Activated naive CD8-positive, alpha-beta T cell treated with anti-CD3 and anti-CD28 coated beads, Interleukin-2, amount 10 ng/mL, durations not matched to agents 7 days and 5 days (primary cell): ENCODE measurements around the gene PLSCR1. TPM values are rescaled to one million over a fixed set of nuclear protein-coding genes. Genes with fewer than 3 reads are reported as not detected.

Experiments used
- ATAC-seq: fragments of 150-1000 bp; cut with Tn5 transposase; one replicate; pipeline ENCODE4 v1.10.0; 2021; ENCODE audit warnings: low read depth, moderate library complexity
- POLR2A ChIA-PET: fragments of 350-600 bp; sonication (Branson Sonifier 250); formaldehyde crosslinking; loops from one replicate; lab custom pipeline; 2021; ENCODE audit warnings: antibody characterized with exemption; lab: Charles Lee
- DNase-seq: peaks from one replicate; pipeline ENCODE4 v3.0.0; 2021
- H3K27ac Mint-ChIP-seq: one replicate; pipeline ENCODE4 v1.8.0; 2022; ENCODE audit warnings: mild to moderate bottlenecking, mixed read lengths
- H3K27me3 Mint-ChIP-seq: one replicate; pipeline ENCODE4 v1.8.0; 2022; ENCODE audit warnings: mild to moderate bottlenecking, moderate library complexity, mixed read lengths
- H3K36me3 Mint-ChIP-seq: one replicate; pipeline ENCODE4 v1.8.0; 2021; ENCODE audit warnings: mild to moderate bottlenecking, mixed read lengths
- H3K4me1 Mint-ChIP-seq: one replicate; pipeline ENCODE4 v1.8.0; 2021; ENCODE audit warnings: mixed read lengths
- H3K4me3 Mint-ChIP-seq: one replicate; pipeline ENCODE4 v1.8.0; 2022; ENCODE audit warnings: mild to moderate bottlenecking, moderate library complexity, mixed read lengths
- H3K9me3 Mint-ChIP-seq: one replicate; pipeline ENCODE4 v1.8.0; 2021; ENCODE audit warnings: mixed read lengths
- total RNA-seq, 2 experiments: library from RNA; stranded (reverse); gene quantifications; one replicate each; pipeline ENCODE4 v1.2.3, GENCODE V29; 2021

The PLSCR1 gene
- total RNA-seq, 2 experiments from 2014 or later, result 172 to 177 TPM

DNA sequence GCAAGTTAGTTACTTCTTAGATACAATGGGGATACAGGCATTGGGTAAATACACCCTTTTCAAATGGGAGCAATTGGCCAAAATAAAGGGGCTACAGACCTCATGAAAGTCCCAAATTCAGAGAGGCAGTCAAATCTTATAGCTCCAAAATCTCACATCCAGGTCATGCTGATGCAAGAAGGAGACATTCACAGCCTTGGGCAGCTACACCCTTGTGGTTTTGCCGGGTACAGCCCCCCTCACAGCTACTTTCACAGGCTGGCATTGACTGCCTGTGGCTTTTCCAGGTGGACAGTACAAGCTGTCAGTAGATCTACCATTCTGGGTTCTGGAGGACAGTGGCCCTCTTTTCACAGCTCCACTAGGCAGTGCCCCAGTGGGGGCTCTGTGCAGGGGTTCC, 17.5 kb upstream of the PLSCR1 start:
- no peak for ATAC-seq
- no peaks in the 10 kb centered on the region for H3K4me1 Mint-ChIP-seq
- H3K27ac Mint-ChIP-seq, result no peak overlapping the region
- no peak for DNase-seq
- peaks cover 4% of the 10 kb centered on the region for H3K9me3 Mint-ChIP-seq
- no peaks in the 10 kb centered on the region for H3K36me3 Mint-ChIP-seq
- no peak overlapping the region for H3K4me3 Mint-ChIP-seq
- H3K27me3 Mint-ChIP-seq, result no peaks in the 10 kb centered on the region
- POLR2A ChIA-PET, result no interaction called here

DNA sequence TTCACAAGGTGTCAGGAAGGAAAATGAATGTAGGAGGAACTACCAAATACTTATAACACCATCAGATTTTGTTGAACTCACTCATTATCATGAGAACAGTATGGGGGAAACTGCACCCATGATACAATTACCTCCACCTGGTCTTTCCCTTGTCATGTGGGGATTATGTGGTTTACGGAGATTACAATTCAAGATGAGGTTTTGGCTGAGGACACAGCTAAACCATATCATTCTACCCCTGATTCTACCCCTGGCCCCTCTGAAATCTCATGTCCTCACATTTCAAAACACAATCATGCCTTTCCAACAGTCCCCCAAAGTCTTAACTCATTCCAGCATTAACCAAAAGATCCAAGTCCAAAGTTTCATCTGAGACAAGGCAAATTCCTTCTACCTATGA, 17.1 kb upstream of the PLSCR1 start:
- no peak for ATAC-seq
- Mint-ChIP-seq H3K4me1 (no peaks in the 10 kb centered on the region), H3K9me3 (peaks cover 4% of the 10 kb centered on the region), H3K27me3 (no peaks in the 10 kb centered on the region), H3K36me3 (no peaks in the 10 kb centered on the region), H3K4me3 (no peak overlapping the region), H3K27ac (no peak overlapping the region)
- POLR2A ChIA-PET, result no interaction called here
- no peak for DNase-seq

DNA sequence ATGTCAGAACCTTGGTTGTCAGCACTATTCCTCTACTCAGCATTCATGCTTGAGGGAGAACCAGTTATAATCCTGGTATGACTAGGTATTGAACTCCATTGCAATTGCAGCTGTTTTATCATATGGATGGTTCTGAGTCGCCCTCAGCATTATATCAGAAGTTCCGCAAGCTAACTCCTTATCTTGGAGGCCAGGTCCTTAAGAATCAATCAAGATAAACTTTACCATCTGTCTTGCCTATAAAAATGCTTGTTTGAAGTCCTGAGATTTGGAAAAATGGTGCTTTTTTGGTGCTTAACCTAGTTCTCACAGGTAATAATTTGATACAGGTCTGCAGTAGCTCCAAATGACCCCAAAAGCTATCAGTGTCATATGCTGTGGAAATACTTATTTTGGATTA, 16.3 kb upstream of the PLSCR1 start:
- H3K27me3 Mint-ChIP-seq, result no peaks in the 10 kb centered on the region
- H3K4me1 Mint-ChIP-seq, result no peaks in the 10 kb centered on the region
- peaks cover 5% of the 10 kb centered on the region for H3K9me3 Mint-ChIP-seq
- POLR2A ChIA-PET, result no interaction called here
- H3K36me3 Mint-ChIP-seq, result peaks cover 4% of the 10 kb centered on the region
- ATAC-seq (no peak), DNase-seq (no peak)
- H3K4me3 Mint-ChIP-seq, result no peak overlapping the region
- no peak overlapping the region for H3K27ac Mint-ChIP-seq

DNA sequence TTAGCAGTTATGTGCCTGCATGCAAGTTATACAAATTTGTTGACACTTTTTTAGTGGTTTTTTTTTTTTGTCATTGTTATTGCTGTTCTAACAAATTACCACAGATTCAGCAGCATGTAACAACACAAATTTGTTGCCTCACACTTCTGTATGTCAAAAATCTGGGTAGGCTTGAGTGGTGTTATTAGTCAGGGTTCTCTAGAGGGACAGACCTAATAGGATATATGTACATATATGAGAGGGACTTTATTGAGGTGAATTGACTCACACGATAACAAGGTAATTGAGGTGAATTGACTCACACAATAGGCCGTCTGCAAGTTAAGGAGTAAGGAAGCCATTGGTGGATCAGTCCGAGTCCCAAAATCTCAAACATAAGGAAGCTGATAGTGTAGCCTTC, 15.0 kb upstream of the PLSCR1 start:
- Mint-ChIP-seq H3K27ac (no peak overlapping the region), H3K9me3 (peaks cover 5% of the 10 kb centered on the region), H3K27me3 (no peaks in the 10 kb centered on the region), H3K4me3 (no peak overlapping the region), H3K36me3 (peaks cover 4% of the 10 kb centered on the region), H3K4me1 (peaks cover 2% of the 10 kb centered on the region)
- no peak for DNase-seq
- POLR2A ChIA-PET, result no interaction called here
- ATAC-seq, result no peak

DNA sequence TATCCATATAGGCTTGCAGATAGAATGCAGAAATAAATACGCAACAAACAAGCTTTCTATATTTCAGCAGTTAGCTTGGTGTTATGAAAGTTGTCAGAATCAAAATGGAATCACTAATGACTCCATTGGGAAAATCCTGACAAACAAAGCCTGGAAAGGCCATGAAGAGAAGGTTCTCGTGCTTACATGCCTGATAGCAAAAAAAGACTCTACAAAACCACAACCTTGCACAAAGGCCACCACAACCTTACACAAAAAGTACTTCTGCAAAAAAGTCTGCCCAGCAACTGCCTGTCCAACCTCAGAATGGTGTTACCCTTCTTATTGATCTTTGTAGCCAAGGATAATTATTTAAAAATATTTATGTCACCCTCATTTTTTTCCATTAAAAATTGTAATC, 14.4 kb upstream of the PLSCR1 start:
- POLR2A ChIA-PET, result no interaction called here
- no peaks in the 10 kb centered on the region for H3K27me3 Mint-ChIP-seq
- peaks cover 4% of the 10 kb centered on the region for H3K36me3 Mint-ChIP-seq
- no peak for DNase-seq
- no peak for ATAC-seq
- H3K4me3 Mint-ChIP-seq, result no peak overlapping the region
- no peak overlapping the region for H3K27ac Mint-ChIP-seq
- H3K4me1 Mint-ChIP-seq, result peaks cover 8% of the 10 kb centered on the region
- peaks cover 5% of the 10 kb centered on the region for H3K9me3 Mint-ChIP-seq

DNA sequence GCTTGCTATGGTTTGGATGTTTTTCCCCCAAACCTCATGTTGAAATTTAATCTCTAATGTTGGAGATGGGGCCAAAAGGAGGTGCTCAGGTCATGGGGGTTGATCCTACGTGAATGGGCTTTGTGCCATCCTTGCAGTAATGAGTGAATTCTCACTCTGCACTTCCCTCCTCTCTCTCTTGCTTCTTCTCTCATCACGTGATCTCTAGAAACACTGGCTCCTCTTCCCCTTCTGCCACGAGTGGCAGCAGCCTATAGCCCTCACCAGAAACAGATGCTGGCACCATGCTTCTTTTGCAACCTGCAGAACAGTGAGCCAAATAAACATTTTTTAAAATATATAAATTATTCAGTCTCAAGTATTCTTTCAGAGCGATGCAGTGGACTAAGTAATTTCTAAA, 13.3 kb upstream of the PLSCR1 start:
- POLR2A ChIA-PET, result interaction anchor here (0.6 kb wide), 1 partner anchor 88 kb away, joined by 3 read pairs; the partner anchor contains the start of gene PLSCR2
- Mint-ChIP-seq H3K4me1 (peaks cover 18% of the 10 kb centered on the region), H3K36me3 (peaks cover 4% of the 10 kb centered on the region), H3K9me3 (peaks cover 3% of the 10 kb centered on the region), H3K27me3 (no peaks in the 10 kb centered on the region), H3K27ac (no peak overlapping the region), H3K4me3 (no peak overlapping the region)
- DNase-seq, result no peak
- no peak for ATAC-seq

DNA sequence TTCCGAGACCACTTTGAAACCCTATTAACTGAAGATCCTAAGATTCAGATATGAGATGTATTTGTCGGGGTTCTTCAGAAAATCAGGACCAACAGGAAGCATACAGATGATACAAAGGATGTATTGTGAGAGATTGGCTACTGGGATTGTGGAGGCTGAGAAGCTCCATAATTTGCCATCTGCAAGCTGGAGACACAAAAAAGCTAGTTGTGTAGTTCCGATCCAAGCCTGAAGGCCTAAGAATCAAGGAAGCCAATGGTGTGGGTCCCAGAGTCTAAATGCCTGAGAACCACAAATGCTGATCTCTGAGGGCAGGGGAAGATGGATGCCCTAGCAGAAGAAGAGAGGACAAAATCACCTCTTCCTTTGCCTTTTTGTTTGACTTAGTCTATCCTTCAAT, 10.9 kb upstream of the PLSCR1 start:
- Mint-ChIP-seq H3K4me3 (no peak overlapping the region), H3K36me3 (peaks cover 4% of the 10 kb centered on the region), H3K4me1 (peaks cover 34% of the 10 kb centered on the region), H3K27ac (no peak overlapping the region), H3K27me3 (no peaks in the 10 kb centered on the region), H3K9me3 (peaks cover 3% of the 10 kb centered on the region)
- POLR2A ChIA-PET, result interaction anchor here (3.2 kb wide), 1 partner anchor 11 kb away, joined by 31 read pairs; the partner anchor contains the start of gene PLSCR1
- no peak for ATAC-seq
- DNase-seq, result no peak

DNA sequence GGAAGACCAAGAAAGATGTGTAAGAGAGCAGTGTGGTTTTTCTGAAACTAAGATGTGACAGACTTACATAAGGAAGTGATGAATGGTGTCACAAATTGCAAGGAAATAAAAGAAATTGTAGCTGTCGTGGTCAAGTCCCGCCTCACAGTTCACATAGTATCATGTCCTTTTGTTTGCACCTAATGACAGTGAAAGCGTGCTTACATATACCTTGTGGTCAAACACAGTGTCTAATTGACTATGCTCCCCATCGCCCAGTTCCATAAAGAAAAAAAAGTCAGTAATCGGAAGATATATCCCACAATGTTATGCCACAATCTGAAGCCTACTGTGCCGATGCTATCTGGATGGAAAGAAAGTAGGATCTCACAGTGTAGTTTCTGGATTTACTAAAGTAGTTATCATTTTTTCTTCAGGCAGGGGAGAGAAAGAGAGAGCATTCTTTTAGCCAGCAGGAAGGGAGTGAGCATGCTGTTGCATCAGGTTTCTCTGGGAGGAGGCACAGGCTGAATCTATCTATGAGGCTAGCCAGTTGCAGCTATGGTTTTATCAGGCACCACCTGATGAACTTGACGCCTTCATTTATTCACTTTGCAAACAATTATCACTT, 9.8 kb upstream of the PLSCR1 start:
- Mint-ChIP-seq H3K4me3 (peak overlapping the region; percentile 47), H3K9me3 (peaks cover 3% of the 10 kb centered on the region), H3K27ac (peak overlapping the region; percentile 74), H3K36me3 (peaks cover 4% of the 10 kb centered on the region), H3K27me3 (no peaks in the 10 kb centered on the region), H3K4me1 (peaks cover 39% of the 10 kb centered on the region)
- peak; percentile 36 for ATAC-seq
- DNase-seq, result no peak
- POLR2A ChIA-PET, result interaction anchor here (0.5 to 3.2 kb wide), 3 partner anchors 10 to 15 kb away, joined by 3 to 31 read pairs (median 4); partner anchors contain the start of gene PLSCR1

DNA sequence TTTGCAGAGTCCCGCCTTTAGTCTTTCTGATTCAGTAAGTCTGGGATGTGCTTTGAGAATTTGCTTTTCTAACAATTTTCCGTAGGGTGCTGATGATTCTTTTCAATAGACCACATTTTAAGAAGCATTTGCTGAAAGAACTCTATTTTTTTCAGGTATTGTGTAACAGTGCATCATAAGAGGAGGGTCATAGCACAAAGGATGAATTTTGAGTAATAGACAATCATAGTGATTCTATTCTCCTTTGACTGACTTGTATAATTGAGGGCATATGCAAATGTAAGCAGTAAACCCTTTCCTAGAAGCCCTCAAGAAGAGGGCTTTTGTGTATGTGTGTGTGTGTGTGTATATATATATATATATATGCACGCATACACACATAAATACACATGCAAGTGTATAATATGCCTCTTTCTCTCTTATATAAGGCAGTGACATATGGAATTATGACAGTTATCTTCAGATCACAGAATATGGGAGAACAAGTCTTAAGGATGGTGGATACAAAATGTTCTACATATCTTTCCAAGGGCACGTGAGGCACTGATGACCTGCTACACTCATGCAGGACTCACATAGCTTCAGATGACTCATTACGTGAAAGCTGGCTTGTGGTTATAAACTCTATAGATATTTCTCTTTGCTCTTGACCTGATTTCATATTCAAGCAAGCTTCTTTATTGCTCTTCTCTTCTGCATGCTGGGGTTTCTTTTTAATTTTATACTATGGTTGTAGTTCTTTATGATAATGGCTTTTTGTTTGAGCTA, 6.5 kb upstream of the PLSCR1 start:
- Mint-ChIP-seq H3K27me3 (no peaks in the 10 kb centered on the region), H3K4me1 (peaks cover 65% of the 10 kb centered on the region), H3K4me3 (peak overlapping the region; percentile 88), H3K27ac (peak overlapping the region; percentile 86), H3K9me3 (peaks cover 3% of the 10 kb centered on the region), H3K36me3 (peaks cover 4% of the 10 kb centered on the region)
- no peak for DNase-seq
- ATAC-seq, result peak; percentile 68
- POLR2A ChIA-PET, result interaction anchor here (0.6 to 0.7 kb wide), 2 partner anchors 17 to 53 kb away, joined by 3 to 5 read pairs; no protein-coding TSS in a partner anchor

DNA sequence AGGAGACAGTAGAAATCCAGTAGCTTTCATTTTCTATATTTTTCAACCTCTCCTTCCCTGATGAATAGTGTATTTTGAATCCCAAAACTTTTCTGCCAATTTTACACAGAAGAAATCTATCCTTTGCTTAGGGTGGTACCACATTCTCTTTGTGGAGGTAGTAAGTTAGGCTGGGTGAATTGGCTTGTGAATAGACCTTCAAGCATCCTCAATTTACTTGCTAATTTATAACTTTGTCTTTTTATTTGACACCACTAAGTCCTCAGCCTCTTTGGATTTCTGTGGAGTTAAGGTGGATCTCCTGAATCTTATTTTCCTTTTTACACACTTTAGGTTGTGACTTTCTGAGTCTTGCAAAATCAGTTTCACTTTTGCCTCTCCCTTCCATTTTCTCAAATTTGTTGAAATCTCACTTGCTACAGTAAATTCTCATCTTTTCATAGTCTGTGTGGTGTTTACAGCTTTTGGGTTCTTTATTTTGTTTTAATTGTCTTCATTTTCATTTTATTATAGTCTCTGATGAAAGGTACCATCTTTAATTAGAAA, 5.7 kb upstream of the PLSCR1 start:
- Mint-ChIP-seq H3K36me3 (peaks cover 3% of the 10 kb centered on the region), H3K4me1 (peaks cover 69% of the 10 kb centered on the region), H3K27me3 (no peaks in the 10 kb centered on the region), H3K4me3 (peak overlapping the region; percentile 88), H3K9me3 (no peaks in the 10 kb centered on the region), H3K27ac (peak overlapping the region; percentile 86)
- ATAC-seq (no peak), DNase-seq (no peak)
- POLR2A ChIA-PET, result interaction anchor here (1.3 kb wide), 1 partner anchor 12 kb away, joined by 4 read pairs; no protein-coding TSS in a partner anchor

DNA sequence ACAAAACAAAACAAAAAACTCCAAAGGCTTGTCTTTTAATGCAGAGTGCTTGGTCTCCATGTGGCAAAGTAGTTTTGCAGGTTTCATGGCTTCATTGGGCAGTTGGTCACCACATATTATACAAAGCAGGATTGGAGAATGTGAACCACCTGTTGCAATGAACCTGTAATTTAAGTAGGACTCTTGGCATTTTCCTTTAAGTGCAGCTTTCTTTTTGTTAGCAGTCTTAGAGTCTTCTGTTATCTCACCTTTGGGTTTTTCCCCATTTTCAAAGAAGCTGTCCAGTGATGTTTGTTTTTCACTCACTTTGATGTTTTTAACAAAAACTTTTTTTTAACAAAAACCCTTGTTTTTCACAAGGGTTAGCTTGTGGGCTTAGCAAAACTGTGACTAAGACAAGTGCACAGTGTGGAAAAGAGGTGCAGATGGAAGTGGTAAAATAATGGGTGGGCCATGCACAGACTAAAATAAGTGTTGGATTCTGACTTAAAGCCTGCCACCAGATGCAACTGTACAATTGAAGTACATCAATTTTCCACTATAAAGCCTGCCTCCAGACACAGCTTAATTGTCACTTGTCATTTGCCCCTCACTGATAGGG, 2.9 kb upstream of the PLSCR1 start:
- DNase-seq, result no peak

DNA sequence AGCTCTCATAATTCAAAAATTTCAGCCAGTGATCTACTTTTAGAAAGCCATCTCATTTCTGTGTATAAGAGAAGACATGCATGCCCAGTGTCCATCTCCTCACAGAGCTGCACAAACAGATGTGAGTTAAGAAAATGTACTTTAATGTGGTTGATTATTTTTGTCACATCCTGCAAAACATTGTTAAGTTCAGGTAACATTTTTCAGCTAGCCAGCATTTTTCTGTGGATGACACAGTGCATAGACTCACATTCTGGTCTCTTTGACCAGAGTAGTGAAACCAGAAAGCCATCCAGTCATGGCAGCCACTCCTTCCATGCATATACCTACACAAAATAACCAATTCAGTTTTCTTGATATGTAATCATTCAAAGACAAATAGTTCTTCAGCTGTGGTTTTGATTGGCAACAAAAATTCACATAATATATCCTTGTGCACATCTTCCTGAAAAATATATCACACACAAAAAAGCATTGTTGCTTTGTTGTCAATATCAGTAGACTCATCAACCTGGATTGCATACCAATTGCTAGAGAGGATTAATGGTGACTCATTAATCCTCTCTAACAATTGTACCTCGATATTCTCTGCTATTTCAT, 2.1 kb upstream of the PLSCR1 start:
- Mint-ChIP-seq H3K9me3 (no peaks in the 10 kb centered on the region), H3K36me3 (peaks cover 24% of the 10 kb centered on the region), H3K27me3 (no peaks in the 10 kb centered on the region), H3K4me3 (peak overlapping the region; percentile 44), H3K27ac (peak overlapping the region; percentile 82), H3K4me1 (peaks cover 54% of the 10 kb centered on the region)
- no peak for DNase-seq
- no peak for ATAC-seq
- POLR2A ChIA-PET, result interaction anchor here (1.0 to 1.2 kb wide), 2 partner anchors 49 to 77 kb away, joined by 3 to 4 read pairs; partner anchors contain the start of gene PLSCR2

More for the DNA sequence above, 2.9 kb upstream of the PLSCR1 start:
- peak overlapping the region; percentile 82 for H3K27ac Mint-ChIP-seq
- no peaks in the 10 kb centered on the region for H3K27me3 Mint-ChIP-seq
- peak overlapping the region; percentile 30 for H3K4me3 Mint-ChIP-seq
- peaks cover 15% of the 10 kb centered on the region for H3K36me3 Mint-ChIP-seq
- no peak for ATAC-seq
- POLR2A ChIA-PET, result interaction anchor here (1.0 kb wide), 1 partner anchor 49 kb away, joined by 3 read pairs; no protein-coding TSS in a partner anchor
- H3K4me1 Mint-ChIP-seq, result peaks cover 49% of the 10 kb centered on the region
- H3K9me3 Mint-ChIP-seq, result no peaks in the 10 kb centered on the region
